Measurements from ENCODE around the gene GRIN2A. TPM values are rescaled to one million over a fixed set of nuclear protein-coding genes. Genes with fewer than 3 reads are reported as not detected.

The GRIN2A gene
- total and polyA plus RNA-seq, 2 of the 8 experiments (the other 6 are each of a cell fraction or from before 2014, with no cell fraction given), result 0.18 to 1.8 TPM

DNA sequence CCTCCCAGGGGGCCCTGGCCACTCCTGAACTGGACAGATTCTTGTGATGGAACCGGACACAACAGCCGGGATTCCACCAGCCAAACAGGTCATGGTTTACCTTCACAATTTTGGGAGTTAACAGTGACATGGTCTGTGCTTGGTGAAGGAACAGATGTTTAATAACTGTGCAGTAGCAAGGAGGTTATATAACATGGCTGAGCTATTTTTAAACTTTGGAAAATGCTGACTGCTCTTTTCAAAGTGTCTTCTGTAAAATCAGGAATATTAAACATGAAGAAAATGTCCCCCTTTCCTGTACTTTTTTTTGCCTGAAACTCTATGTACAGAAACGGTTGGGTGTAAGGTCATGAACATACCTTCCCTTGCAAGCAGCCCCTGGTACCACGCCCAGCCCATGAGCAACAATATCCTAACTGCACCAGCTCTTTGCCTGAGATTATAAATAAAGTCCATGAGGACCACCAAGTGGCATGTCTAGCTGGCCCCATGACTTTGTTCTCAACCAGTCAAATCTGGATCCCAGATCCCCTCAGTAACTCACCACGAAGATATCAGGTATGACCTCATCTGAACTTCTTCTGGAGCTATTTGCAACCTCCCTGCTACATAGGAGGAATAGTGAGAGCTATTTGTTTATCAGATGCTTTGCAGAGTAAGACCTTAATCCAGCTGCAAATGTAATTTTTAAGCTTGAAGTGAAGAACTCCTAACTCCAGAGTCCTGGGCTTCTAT is 249.1 kb downstream of the GRIN2A start:
- H3K27me3 ChIP-seq (replicated peaks in 1 of 4; ENCODE audit: control insufficient read depth in 3 of 4, extremely low read depth in 1 of 4, insufficient read depth in 3 of 4, low read length in 3 of 4), result no peaks in the 10 kb centered on the region
- no peak overlapping the region for H3K23ac ChIP-seq (ENCODE audit: insufficient read length)
- no peak overlapping the region for H2AFZ ChIP-seq (ENCODE audit: low read length)
- FAIRE-seq (no peak), DNase-seq (ENCODE audit: low read depth in 1 of 2, low spot score in 2 of 2) (no peak)
- no peak overlapping the region for H2BK20ac ChIP-seq (ENCODE audit: low read length)
- no peak overlapping the region for H3K14ac ChIP-seq (ENCODE audit: insufficient read length)
- H2BK15ac ChIP-seq (ENCODE audit: low read length), result no peak overlapping the region
- H4K20me1 ChIP-seq (replicated peaks in 1 of 2; ENCODE audit: control insufficient read depth in 1 of 2, insufficient read depth in 2 of 2, low read length in 2 of 2), result no peaks in the 10 kb centered on the region
- H3K4me1 ChIP-seq (replicated peaks in 1 of 4; ENCODE audit: control insufficient read depth in 3 of 4, insufficient read depth in 4 of 4, low read length in 3 of 4), result no peaks in the 10 kb centered on the region
- H3K4me2 ChIP-seq (ENCODE audit: insufficient read depth in 1 of 2, low read depth in 2 of 2, low read length in 2 of 2), result no peak overlapping the region
- H3K4ac ChIP-seq (replicated peaks; ENCODE audit: insufficient read length, low read depth, low read length), result no peak overlapping the region
- no peak overlapping the region for H2BK120ac ChIP-seq (replicated peaks; ENCODE audit: low read depth, low read length)
- CTCF ChIA-PET (ENCODE audit: partially characterized antibody), result interaction anchor here (0.6 to 1.6 kb wide), 3 partner anchors 16 to 748 kb away, joined by 3 to 4 read pairs (median 3); no protein-coding TSS in a partner anchor
- H4K8ac ChIP-seq (ENCODE audit: extremely low read depth, insufficient read depth, low read length), result peak overlapping the region; percentile 60; the same call in 1 of the 2 replicates
- no peak overlapping the region for H2BK5ac ChIP-seq (ENCODE audit: low read depth, low read length)
- H4K5ac ChIP-seq (ENCODE audit: insufficient read length, low read depth, low read length), result no peak overlapping the region
- POLR2A ChIA-PET (ENCODE audit: partially characterized antibody), result no interaction called here
- no peak overlapping the region for H2AK5ac ChIP-seq (ENCODE audit: low read depth, low read length)
- no peak overlapping the region for H2BK12ac ChIP-seq (ENCODE audit: low read depth, low read length)
- no peak overlapping the region for H3K18ac ChIP-seq (ENCODE audit: extremely low read depth, low read length)
- no peak overlapping the region for H4K91ac ChIP-seq (replicated peaks; ENCODE audit: insufficient read length, low read length)
- no peaks in the 10 kb centered on the region for H3K36me3 ChIP-seq (ENCODE audit: control insufficient read depth in 2 of 4, insufficient read depth in 4 of 4, low read length in 3 of 4)
- 86% methylated on average over 5 of the region's 5 CpGs; no CpG with 5 or more reads in 1 of the 2 experiments for WGBS, 2 experiments (ENCODE audit: extremely low coverage in 1 of 2, insufficient coverage in 1 of 2, insufficient read length in 1 of 2, insufficient replicate concordance in 2 of 2, low coverage in 1 of 2, low lambda C conversion rate in 2 of 2, missing lambda C conversion rate in 1 of 2)
- no peak overlapping the region for H3K27ac ChIP-seq (ENCODE audit: low read depth, low read length)
- no peaks in the 10 kb centered on the region for H3K79me2 ChIP-seq (ENCODE audit: control insufficient read depth in 1 of 2, insufficient read depth in 2 of 2, low read length in 2 of 2)
- H3K4me3 ChIP-seq (ENCODE audit: extremely low read depth in 1 of 4, insufficient read depth in 2 of 4, low read depth in 3 of 4, low read length in 4 of 4), result no peak overlapping the region
- no peak overlapping the region for H3K9ac ChIP-seq (replicated peaks in 1 of 4; ENCODE audit: extremely low read depth in 1 of 4, low read depth in 3 of 4, low read length in 3 of 4)
- no peaks in the 10 kb centered on the region for H3K9me3 ChIP-seq (ENCODE audit: insufficient read depth in 2 of 2, low read depth in 1 of 2, low read length in 1 of 2)
- no peak overlapping the region for H3K56ac ChIP-seq (replicated peaks; ENCODE audit: insufficient read length, low read depth, low read length)
- no peaks in the 10 kb centered on the region for H3K79me1 ChIP-seq (ENCODE audit: low read depth, low read length)
- no peaks in the 10 kb centered on the region; the same call in 1 of the 2 replicates for H3K23me2 ChIP-seq (ENCODE audit: low read depth, low read length)
